ENCODE data around the gene LRRC27. TPM values are rescaled to one million over a fixed set of nuclear protein-coding genes. Genes with fewer than 3 reads are reported as not detected.
A peak's percentile ranks its signal among the peaks of the same experiment; 100 is the strongest.

The LRRC27 gene
- total RNA-seq, 4 donors from 2014 or later, result 3.1 to 5.8 (median 4.4) TPM

DNA sequence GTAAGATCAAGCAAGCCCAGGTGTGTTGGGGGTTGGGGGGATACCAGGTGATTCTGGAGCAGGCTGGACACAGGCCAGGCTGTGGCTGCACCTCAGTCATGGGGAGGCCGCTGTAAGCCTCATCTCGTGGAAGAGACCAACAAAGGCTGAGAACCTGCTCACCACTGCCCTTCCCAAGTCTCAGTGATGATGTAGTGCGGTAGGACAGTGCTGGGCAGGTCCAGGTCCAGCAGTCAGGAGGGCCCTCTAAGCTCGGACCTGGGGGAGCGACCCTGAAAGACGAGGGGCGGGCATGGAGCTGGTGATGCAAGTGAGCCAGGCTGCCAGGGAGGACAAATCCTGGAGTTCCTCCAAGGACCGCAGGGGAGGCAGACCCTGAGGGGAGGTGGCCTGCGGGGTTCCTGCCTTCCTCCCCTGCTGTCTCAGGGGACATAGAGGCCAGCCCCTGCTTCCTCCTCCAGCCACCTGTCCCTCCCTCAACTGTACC lies 61.7 kb downstream of the LRRC27 start:
- Histone ChIP-seq H3K27ac (peak overlapping the region in 2 of 4 donors; percentile 97 to 98), H3K4me1 (peaks cover 0 to 41% (median 17%) of the 10 kb centered on the region in 3 donors), H3K27me3 (no peaks in the 10 kb centered on the region), H3K36me3 (no peaks in the 10 kb centered on the region), H3K9me3 (no peaks in the 10 kb centered on the region), H3K4me3 (no peak overlapping the region)
- TF ChIP-seq POLR2A (IDR thresholded peaks at IDR 0.05) (no peak), EP300 (IDR thresholded peaks at IDR 0.05) (no peak), POLR2AphosphoS5 (IDR thresholded peaks at IDR 0.05) (no peak)
- TF ChIP-seq, protein P1, sequence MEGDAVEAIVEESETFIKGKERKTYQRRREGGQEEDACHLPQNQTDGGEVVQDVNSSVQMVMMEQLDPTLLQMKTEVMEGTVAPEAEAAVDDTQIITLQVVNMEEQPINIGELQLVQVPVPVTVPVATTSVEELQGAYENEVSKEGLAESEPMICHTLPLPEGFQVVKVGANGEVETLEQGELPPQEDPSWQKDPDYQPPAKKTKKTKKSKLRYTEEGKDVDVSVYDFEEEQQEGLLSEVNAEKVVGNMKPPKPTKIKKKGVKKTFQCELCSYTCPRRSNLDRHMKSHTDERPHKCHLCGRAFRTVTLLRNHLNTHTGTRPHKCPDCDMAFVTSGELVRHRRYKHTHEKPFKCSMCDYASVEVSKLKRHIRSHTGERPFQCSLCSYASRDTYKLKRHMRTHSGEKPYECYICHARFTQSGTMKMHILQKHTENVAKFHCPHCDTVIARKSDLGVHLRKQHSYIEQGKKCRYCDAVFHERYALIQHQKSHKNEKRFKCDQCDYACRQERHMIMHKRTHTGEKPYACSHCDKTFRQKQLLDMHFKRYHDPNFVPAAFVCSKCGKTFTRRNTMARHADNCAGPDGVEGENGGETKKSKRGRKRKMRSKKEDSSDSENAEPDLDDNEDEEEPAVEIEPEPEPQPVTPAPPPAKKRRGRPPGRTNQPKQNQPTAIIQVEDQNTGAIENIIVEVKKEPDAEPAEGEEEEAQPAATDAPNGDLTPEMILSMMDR (IDR thresholded peaks at IDR 0.05), result no peak
- 93% methylated on average over 3 of the region's 9 CpGs; no CpG with 5 or more reads in 1 of the 2 donors for WGBS, 2 donors (ENCODE audit: low coverage in 1 of 2)
- no peak for ATAC-seq

DNA sequence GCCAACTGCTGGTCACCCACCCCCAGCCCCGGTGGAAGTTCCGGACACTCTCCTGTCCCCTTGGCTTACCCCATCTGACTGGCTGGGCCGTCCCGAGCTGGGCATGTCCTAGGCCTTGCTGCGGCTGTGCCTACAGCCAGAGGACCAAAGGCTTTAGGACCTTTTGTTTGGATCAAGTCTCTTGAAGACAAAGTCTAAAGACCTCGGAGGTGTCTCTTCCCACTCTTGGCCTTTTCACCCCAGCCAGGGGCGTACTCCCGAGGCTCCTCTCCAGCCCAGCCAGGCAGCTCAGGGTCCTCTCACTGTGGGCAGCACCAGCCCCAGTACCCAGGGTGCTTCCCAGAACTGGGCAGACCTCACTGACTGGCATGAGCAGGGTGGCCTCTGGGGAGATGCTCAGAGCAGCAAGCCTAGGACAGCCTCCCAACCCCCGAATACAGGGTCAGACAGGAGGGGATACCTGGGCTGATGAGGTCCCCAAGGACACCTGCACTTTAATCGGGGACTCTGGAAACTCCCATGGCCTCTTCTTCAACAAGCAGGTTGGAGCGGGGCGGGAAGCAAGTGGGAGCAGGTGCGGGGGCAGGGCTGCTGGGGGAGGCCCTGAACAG lies 62.3 kb downstream of the LRRC27 start:
- WGBS, 2 donors (ENCODE audit: low coverage in 1 of 2), result 82 to 92% methylated on average over 4 of the region's 13 CpGs
- Histone ChIP-seq H3K4me1 (peaks cover 0 to 41% (median 12%) of the 10 kb centered on the region in 3 donors), H3K36me3 (no peaks in the 10 kb centered on the region), H3K27me3 (no peaks in the 10 kb centered on the region), H3K27ac (peak overlapping the region in 3 of 4 donors; percentile 92 to 98 (median 97)), H3K9me3 (no peaks in the 10 kb centered on the region), H3K4me3 (no peak overlapping the region)
- TF ChIP-seq POLR2A (IDR thresholded peaks at IDR 0.05) (no peak), EP300 (IDR thresholded peaks at IDR 0.05) (no peak), POLR2AphosphoS5 (IDR thresholded peaks at IDR 0.05) (no peak)
- ATAC-seq, result no peak

DNA sequence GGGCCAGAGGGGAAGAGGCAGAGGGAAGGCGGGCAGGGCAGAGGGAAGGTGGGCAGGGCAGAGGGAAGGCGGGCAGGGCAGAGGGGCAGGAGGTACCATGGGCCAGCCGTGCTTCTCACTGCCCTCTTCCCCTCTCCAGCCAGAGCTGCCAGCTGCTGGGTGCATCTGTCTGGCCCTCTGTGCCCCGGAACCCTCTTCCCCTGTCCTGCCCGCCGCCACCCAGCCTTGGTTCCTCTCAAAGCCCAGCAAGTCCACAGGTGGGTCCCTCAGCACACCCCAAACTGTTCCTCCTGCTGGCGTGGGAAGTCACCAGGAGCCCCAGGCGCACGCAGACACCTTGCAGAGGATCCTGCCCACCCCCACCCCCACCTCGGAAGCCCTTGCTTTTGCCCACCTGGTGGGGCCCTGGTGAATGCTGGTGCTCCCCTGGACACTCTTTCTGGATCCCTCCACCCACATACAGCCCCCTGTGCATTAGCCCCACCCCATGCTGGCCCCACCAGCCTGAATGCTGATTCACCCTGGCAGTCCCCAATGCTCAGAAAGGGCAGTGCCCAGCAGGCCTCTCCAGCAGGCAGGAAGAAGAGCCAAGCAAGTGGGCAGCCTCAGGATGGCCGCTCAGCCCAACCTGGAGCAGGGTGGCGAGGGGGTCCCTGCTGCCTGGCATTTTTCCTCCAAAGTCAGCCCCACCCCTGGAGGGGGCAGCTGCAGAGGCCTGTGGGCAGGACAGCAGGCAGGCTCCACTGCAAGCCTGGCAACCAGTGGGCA lies 63.1 kb downstream of the LRRC27 start:
- Histone ChIP-seq H3K4me1 (peaks cover 0 to 47% (median 15%) of the 10 kb centered on the region in 3 donors), H3K27ac (peak overlapping the region; percentile 88 to 98 (median 94)), H3K9me3 (no peaks in the 10 kb centered on the region), H3K4me3 (peak overlapping the region in 1 of 2 donors; percentile 97), H3K36me3 (no peaks in the 10 kb centered on the region), H3K27me3 (no peaks in the 10 kb centered on the region)
- ATAC-seq, result no peak
- no peak for TF ChIP-seq POLR2AphosphoS5 (IDR thresholded peaks at IDR 0.05)
- no peak for TF ChIP-seq EP300 (IDR thresholded peaks at IDR 0.05)
- TF ChIP-seq POLR2A (IDR thresholded peaks at IDR 0.05), result no peak
- TF ChIP-seq, protein P1 (IDR thresholded peaks at IDR 0.05), result no peak
- WGBS, 2 donors (ENCODE audit: low coverage in 1 of 2), result 72 to 82% methylated on average over 3 of the region's 12 CpGs

DNA sequence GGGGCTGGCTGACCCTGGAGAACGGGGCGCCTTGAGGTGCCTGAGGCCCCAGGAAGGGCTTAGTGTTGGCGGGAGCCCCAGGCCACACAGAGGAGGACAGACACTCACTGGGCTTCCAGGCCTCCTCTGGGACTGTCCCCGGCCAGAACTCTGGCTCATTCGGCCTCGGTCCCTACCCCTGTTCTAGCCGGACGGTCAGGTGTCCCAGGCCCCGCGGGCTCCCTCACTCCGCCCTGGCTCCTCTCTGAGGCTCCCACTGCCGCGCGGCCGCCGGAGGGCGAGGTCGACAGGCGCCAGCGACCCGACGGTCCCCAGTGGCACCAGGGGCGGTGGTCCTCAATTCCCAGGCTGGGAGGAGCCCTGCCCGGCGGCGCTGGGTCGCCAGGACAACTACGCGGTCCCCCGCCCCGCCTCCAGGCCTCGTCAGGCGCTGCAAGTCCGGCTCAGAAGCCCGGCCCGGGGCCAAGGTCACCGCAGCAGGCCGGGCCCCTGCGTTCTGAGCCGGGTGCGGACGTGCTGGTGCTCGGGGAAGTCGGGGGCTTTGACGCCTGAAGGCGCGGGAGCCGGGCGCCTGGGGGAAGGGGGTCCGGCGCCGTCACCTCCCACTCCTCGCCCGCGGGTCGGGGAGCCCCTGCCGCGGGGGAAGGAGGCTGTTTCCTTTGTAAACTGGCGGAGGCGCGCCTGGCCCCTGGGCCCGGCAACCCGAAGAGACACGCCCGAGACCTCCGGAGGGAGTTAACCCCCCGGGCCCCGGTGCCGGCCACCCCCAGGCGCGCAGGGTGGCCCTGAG lies 63.9 kb downstream of the LRRC27 start:
- Histone ChIP-seq H3K4me3 (peak overlapping the region; percentile 68 to 97), H3K27me3 (no peaks in the 10 kb centered on the region), H3K27ac (peak overlapping the region; percentile 88 to 98 (median 94)), H3K4me1 (peaks cover 0 to 55% (median 19%) of the 10 kb centered on the region in 3 donors), H3K9me3 (no peaks in the 10 kb centered on the region), H3K36me3 (no peaks in the 10 kb centered on the region)
- no CpG with 5 or more reads among the region's 71 CpGs for WGBS, 2 donors (ENCODE audit: low coverage in 1 of 2)
- ATAC-seq, result peak; percentile 58
- TF ChIP-seq POLR2A (IDR thresholded peaks at IDR 0.05), result peak in 1 of 2 donors; percentile 29
- TF ChIP-seq EP300 (IDR thresholded peaks at IDR 0.05), result no peak
- TF ChIP-seq, protein P1 (IDR thresholded peaks at IDR 0.05), result peak in 2 of 4 experiments; percentile 3
- TF ChIP-seq POLR2AphosphoS5 (IDR thresholded peaks at IDR 0.05), result no peak
